ENCODE data around the gene VTI1A. TPM values are rescaled to one million over a fixed set of nuclear protein-coding genes. Genes with fewer than 3 reads are reported as not detected.

Gene VTI1A
- total RNA-seq, 1 donor from 2014 or later, result 33.3 TPM

DNA sequence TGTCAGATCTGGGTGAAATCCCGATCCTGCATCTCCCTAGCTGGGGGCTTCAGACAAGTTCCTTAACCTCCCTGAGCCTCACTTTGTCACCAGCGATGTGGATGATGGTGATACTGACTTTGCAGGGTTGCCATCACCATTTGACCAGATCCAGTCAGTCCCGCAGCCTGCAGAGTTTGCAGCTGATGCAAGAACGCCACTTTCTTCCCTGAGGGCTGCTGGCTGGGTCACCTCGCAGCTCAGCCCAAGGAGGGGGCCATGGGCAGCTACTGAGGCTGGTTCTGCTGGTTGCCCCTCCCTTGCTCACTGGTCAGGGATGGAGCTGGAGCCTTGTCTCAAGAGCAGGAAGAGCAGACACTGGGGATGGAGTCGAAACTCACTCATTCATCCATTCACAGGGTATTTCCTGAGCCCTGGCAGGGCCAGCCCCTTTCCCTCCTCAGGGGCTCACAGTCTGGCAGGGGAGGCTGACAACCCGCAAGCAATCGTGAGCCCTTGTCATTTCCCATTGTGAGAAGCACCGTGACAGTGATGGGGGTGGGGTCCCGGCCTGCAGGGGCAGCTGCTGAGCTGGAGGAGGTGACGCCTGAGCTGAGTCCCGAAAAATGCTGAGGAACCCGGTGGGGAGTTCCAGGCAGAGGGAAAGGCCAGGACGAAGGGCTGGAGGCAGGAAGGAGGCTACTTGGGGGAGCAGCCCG is 391.9 kb downstream of the VTI1A start:
- no peak for FAIRE-seq
- H3K36me3 Mint-ChIP-seq (ENCODE audit: low read depth, unreplicated experiment), result peaks cover 4% of the 10 kb centered on the region
- H2AFZ ChIP-seq (ENCODE audit: low read depth, low read length), result no peak overlapping the region

DNA sequence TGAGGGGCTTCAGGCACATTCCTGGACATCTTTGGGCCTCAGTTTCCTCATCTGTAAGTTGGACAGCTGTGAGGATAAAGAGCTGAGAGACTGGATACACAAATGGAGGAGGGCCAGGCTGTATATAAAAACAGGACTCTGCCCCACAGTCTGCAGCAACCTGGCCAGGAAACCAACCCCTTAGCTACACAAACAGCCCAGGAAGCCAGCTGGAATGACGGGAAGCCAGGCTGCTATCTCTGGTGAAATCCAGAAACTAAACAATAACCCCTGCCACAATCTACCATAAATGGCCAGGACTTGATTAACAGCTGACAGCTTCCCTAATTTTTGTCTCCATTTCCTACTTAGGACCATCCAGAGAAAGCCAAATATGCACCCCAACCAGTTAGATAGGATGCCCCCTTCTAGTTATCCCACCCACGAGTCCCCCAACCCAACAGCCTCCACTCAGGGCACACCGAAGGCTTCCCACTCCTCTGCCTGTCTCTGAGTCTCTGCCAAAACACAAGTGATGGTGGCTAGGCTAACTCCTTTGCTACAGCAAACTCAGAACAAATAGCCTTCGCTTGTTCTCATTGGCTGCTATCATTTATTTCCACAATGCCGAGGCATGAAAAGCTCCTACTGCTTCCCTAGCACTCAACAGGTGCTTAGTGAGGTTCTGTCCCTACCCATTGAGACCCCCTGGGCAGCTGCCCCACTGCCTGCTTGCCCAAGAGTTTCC is 393.1 kb downstream of the VTI1A start:
- TF ChIP-seq, protein P1, sequence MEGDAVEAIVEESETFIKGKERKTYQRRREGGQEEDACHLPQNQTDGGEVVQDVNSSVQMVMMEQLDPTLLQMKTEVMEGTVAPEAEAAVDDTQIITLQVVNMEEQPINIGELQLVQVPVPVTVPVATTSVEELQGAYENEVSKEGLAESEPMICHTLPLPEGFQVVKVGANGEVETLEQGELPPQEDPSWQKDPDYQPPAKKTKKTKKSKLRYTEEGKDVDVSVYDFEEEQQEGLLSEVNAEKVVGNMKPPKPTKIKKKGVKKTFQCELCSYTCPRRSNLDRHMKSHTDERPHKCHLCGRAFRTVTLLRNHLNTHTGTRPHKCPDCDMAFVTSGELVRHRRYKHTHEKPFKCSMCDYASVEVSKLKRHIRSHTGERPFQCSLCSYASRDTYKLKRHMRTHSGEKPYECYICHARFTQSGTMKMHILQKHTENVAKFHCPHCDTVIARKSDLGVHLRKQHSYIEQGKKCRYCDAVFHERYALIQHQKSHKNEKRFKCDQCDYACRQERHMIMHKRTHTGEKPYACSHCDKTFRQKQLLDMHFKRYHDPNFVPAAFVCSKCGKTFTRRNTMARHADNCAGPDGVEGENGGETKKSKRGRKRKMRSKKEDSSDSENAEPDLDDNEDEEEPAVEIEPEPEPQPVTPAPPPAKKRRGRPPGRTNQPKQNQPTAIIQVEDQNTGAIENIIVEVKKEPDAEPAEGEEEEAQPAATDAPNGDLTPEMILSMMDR (IDR thresholded peaks at IDR 0.05; ENCODE audit: insufficient read depth, low read depth, low read length), result no peak
- no peak for TF ChIP-seq EZH2 (IDR thresholded peaks at IDR 0.05; ENCODE audit: insufficient read depth, low read length)
- peaks cover 20% of the 10 kb centered on the region for H3K27me3 Mint-ChIP-seq (ENCODE audit: low read depth, unreplicated experiment)
- no peak overlapping the region for H3K27ac Mint-ChIP-seq (ENCODE audit: unreplicated experiment)

More for the DNA sequence above, 391.9 kb downstream of the VTI1A start:
- Histone ChIP-seq H3K9me3 (ENCODE audit: insufficient read depth, low read depth, low read length) (no peaks in the 10 kb centered on the region), H3K36me3 (ENCODE audit: insufficient read depth, low read length) (no peaks in the 10 kb centered on the region), H3K4me2 (ENCODE audit: low read length) (no peak overlapping the region), H3K9ac (ENCODE audit: low read length) (no peak overlapping the region), H3K4me1 (ENCODE audit: insufficient read depth, low read length) (no peaks in the 10 kb centered on the region), H3K27me3 (ENCODE audit: insufficient read depth, low read length) (no peaks in the 10 kb centered on the region), H3K79me2 (ENCODE audit: insufficient read depth, low read length) (no peaks in the 10 kb centered on the region), H3K27ac (ENCODE audit: low read depth, low read length) (no peak overlapping the region), H3K4me3 (ENCODE audit: insufficient read depth, low read depth, low read length) (no peak overlapping the region), H4K20me1 (ENCODE audit: insufficient read depth, low read length) (no peaks in the 10 kb centered on the region)
- Mint-ChIP-seq H3K27ac (ENCODE audit: unreplicated experiment) (no peak overlapping the region), H3K4me1 (ENCODE audit: low read depth, unreplicated experiment) (no peaks in the 10 kb centered on the region), H3K9me3 (ENCODE audit: unreplicated experiment) (peaks cover 4% of the 10 kb centered on the region), H3K4me3 (ENCODE audit: unreplicated experiment) (no peak overlapping the region), H3K27me3 (ENCODE audit: low read depth, unreplicated experiment) (peaks cover 20% of the 10 kb centered on the region)
- TF ChIP-seq, protein P1 (IDR thresholded peaks at IDR 0.05; ENCODE audit: insufficient read depth, low read depth, low read length), result no peak
- no peak for TF ChIP-seq EZH2 (IDR thresholded peaks at IDR 0.05; ENCODE audit: insufficient read depth, low read length)
- DNase-seq (ENCODE audit: low read depth), result no peak

More for the DNA sequence above, 393.1 kb downstream of the VTI1A start:
- no peak for FAIRE-seq
- Histone ChIP-seq H3K9me3 (ENCODE audit: insufficient read depth, low read depth, low read length) (no peaks in the 10 kb centered on the region), H3K4me3 (ENCODE audit: insufficient read depth, low read depth, low read length) (no peak overlapping the region), H3K9ac (ENCODE audit: low read length) (no peak overlapping the region), H3K27me3 (ENCODE audit: insufficient read depth, low read length) (no peaks in the 10 kb centered on the region), H4K20me1 (ENCODE audit: insufficient read depth, low read length) (no peaks in the 10 kb centered on the region), H3K27ac (ENCODE audit: low read depth, low read length) (no peak overlapping the region), H3K36me3 (ENCODE audit: insufficient read depth, low read length) (no peaks in the 10 kb centered on the region), H3K4me1 (ENCODE audit: insufficient read depth, low read length) (no peaks in the 10 kb centered on the region), H2AFZ (ENCODE audit: low read depth, low read length) (no peak overlapping the region), H3K79me2 (ENCODE audit: insufficient read depth, low read length) (no peaks in the 10 kb centered on the region), H3K4me2 (ENCODE audit: low read length) (no peak overlapping the region)
- Mint-ChIP-seq H3K4me3 (ENCODE audit: unreplicated experiment) (no peak overlapping the region), H3K4me1 (ENCODE audit: low read depth, unreplicated experiment) (no peaks in the 10 kb centered on the region), H3K36me3 (ENCODE audit: low read depth, unreplicated experiment) (peaks cover 4% of the 10 kb centered on the region), H3K9me3 (ENCODE audit: unreplicated experiment) (peaks cover 6% of the 10 kb centered on the region)
- no peak for DNase-seq (ENCODE audit: low read depth)

All from astrocyte (in vitro differentiated cells and primary cell).